ENCODE results near the gene TIAM2. TPM values are rescaled to one million over a fixed set of nuclear protein-coding genes. Genes with fewer than 3 reads are reported as not detected.

Gene TIAM2
- total RNA-seq, 2 experiments from 2014 or later: 10.6 to 11.0 TPM

DNA sequence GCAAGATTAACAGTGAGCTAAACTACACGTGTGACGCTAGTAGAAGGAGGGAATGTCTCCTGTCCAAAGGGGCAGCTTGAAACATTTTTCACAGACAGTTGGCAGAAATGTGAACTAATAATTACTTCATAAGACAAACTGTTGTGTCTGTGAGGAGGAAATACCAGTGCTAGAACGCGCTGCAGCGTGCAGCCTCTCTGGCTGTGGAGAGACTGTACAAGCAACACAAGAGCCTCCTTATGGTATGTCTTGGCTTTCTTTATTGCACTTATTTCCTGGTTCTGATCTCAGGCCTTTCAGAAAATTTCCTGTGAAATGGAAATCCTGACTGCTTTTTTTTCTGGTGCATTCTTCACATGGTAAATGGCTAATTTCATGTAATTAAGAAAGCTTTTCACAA is 25.3 kb upstream of the TIAM2 start:
- no peaks in the 10 kb centered on the region for H3K36me3 Mint-ChIP-seq
- no peaks in the 10 kb centered on the region for H3K4me1 Mint-ChIP-seq (ENCODE audit: low read depth)
- no peaks in the 10 kb centered on the region for H3K9me3 Mint-ChIP-seq
- DNase-seq: no peak
- intact Hi-C loops (cut with micrococcal nuclease): no loop called here
- H3K4me3 Mint-ChIP-seq: no peak overlapping the region
- H3K27ac Mint-ChIP-seq: no peak overlapping the region
- ChIA-PET POLR2A (no interaction called here), CTCF (interaction anchor here (1.2 kb wide), 1 partner anchor 42 kb away, joined by 3 read pairs; no protein-coding TSS in a partner anchor)
- H3K27me3 Mint-ChIP-seq: no peaks in the 10 kb centered on the region

DNA sequence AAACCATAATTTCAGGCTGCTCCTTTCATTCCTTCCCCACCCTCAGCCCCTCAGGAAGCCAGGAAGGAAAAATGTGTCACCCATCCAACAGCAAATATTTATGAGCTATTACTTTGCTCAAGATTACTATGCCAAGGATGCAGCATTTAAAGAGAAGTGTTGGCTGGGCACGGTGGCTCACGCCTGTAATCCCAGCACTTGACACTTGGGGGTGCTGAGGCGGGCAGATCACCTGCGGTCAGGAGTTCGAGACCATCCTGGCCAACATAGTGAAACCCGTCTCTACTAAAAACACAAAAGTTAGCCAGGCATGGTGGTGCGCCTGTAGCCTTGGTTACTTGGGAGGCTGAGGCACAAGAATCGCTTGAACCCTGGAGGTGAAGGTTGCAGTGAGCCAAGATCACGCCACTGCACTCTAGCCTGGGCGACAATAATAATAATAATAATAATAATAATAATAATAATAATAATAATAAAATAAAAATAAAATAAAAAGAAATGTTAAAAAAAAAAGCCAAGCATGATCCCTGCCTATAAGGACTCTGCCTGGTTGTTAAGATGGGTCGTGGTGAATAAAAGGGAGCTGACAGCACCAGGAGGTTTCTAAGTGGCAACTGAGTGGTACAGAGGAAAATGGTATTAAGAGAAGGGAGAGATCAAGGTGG is 20.5 kb upstream of the TIAM2 start:
- ChIA-PET CTCF (no interaction called here), POLR2A (interaction anchor here (0.7 kb wide), 1 partner anchor 13 kb away, joined by 3 read pairs; no protein-coding TSS in a partner anchor)
- DNase-seq: peak; percentile 28
- H3K27me3 Mint-ChIP-seq: no peaks in the 10 kb centered on the region
- intact Hi-C loops (cut with micrococcal nuclease): no loop called here
- H3K9me3 Mint-ChIP-seq: no peaks in the 10 kb centered on the region
- H3K4me3 Mint-ChIP-seq: no peak overlapping the region
- H3K27ac Mint-ChIP-seq: no peak overlapping the region
- no peaks in the 10 kb centered on the region for H3K4me1 Mint-ChIP-seq (ENCODE audit: low read depth)
- no peaks in the 10 kb centered on the region for H3K36me3 Mint-ChIP-seq

DNA sequence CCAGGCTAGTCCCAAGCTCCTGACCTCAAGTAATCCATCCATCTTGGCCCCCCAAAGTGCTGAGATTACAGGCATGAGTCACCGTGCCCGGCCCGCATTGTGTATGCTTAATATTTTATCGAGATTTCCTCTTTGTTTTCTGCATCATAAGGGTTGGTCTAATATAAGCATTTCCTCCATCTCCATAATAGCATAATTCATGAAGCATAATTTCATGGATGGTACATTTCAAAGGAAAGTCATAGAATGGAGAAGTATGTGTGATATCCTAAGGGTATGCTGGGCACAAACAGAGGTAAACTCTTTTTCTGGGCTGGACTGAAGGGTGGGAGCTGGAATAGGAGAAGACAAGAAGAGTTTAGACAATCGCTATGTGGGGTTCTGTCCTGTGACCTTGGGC is 17.5 kb upstream of the TIAM2 start:
- intact Hi-C loops (cut with micrococcal nuclease): no loop called here
- Mint-ChIP-seq H3K27ac (no peak overlapping the region), H3K9me3 (no peaks in the 10 kb centered on the region), H3K4me1 (ENCODE audit: low read depth) (peaks cover 11% of the 10 kb centered on the region), H3K4me3 (no peak overlapping the region), H3K27me3 (no peaks in the 10 kb centered on the region), H3K36me3 (no peaks in the 10 kb centered on the region)
- no peak for DNase-seq
- ChIA-PET CTCF (interaction anchor here (1.3 kb wide), 1 partner anchor 50 kb away, joined by 4 read pairs; no protein-coding TSS in a partner anchor), POLR2A (no interaction called here)

DNA sequence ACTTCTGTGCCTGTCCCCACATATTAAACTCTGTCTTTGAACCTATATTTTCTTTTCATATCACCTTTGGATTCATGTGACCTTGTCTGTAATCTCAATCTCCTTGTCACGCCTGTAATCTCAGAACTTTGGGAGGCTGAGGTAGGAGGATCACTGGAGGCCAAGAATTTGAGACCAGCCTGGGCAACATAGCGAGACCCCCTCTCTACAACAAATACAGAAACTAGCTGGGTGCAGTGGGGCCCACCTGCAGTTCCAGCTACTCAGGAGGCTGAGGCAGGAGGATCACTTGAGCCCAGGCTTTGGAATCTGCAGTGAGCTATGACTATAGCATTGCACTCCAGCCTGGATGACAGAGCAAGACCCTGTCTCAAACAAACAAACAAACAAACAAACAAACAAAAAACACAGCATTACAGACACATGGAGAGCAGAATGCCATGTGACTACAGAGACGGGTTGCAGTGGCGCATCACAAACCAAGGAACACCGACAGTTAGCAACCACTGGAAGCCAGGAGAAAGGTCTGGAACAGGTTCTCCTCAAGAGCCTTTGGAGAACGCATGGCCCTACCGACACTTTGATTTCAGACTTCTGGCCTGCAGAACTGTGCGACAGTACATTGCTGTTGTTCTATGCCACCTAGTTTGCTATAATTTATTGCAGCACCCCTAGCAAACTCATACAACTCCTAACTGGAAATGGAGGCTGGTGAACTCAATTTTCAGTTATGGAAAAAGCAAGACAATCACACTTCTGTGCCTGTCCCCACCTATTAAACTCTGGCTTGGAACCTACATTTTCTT is 14.6 kb upstream of the TIAM2 start:
- POLR2A ChIA-PET: no interaction called here
- CTCF ChIA-PET: no interaction called here
- Mint-ChIP-seq H3K36me3 (no peaks in the 10 kb centered on the region), H3K9me3 (no peaks in the 10 kb centered on the region), H3K27me3 (no peaks in the 10 kb centered on the region), H3K4me1 (ENCODE audit: low read depth) (peaks cover 11% of the 10 kb centered on the region), H3K27ac (no peak overlapping the region), H3K4me3 (no peak overlapping the region)
- no peak for DNase-seq
- intact Hi-C loops (cut with micrococcal nuclease): no loop called here

DNA sequence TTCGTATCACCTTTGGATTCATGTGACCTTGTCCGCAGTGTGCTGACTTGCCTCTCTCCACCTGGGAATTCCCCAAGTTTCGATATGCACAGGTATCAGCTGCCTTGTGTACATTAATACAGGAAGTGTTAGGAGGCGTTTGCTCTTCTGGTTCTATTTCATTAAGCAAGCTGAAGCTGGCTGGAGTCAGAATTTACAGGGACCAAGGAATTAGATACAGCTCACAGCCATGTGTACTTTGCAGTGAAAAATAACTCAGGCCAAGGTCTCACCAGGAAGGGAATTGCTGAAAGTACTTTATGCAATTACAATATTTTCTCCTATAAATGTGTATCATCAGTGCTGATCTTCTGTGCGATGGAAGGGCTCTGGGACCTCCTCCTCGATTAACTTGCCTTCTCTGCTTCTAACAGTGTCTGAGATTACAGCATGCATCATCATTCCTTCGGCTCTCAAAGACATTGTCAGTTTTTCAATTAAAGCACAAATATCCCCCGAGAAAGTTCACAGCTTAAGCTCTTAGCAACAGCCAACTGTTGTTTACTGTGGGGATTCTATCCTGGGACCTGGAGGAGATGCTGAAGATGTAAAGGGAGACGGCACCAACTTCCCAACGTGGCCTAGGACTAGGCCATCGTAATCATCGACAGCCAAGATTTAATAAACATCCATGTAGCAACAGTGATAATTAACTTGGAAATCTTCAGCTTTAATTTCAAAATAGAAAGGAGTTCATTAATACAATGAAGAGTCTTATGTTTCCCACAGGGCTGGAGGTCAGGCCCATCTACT is 13.8 kb upstream of the TIAM2 start:
- peaks cover 11% of the 10 kb centered on the region for H3K4me1 Mint-ChIP-seq (ENCODE audit: low read depth)
- CTCF ChIA-PET: interaction anchor here (0.8 to 1.2 kb wide), 2 partner anchors 53 to 196 kb away, joined by 3 read pairs; no protein-coding TSS in a partner anchor
- no peaks in the 10 kb centered on the region for H3K9me3 Mint-ChIP-seq
- H3K36me3 Mint-ChIP-seq: no peaks in the 10 kb centered on the region
- no peak overlapping the region for H3K4me3 Mint-ChIP-seq
- H3K27me3 Mint-ChIP-seq: no peaks in the 10 kb centered on the region
- intact Hi-C loops (cut with micrococcal nuclease): no loop called here
- no peak overlapping the region for H3K27ac Mint-ChIP-seq
- DNase-seq: peak; percentile 27
- POLR2A ChIA-PET: interaction anchor here (0.5 kb wide), 1 partner anchor 1981 kb away, joined by 4 read pairs; no protein-coding TSS in a partner anchor

DNA sequence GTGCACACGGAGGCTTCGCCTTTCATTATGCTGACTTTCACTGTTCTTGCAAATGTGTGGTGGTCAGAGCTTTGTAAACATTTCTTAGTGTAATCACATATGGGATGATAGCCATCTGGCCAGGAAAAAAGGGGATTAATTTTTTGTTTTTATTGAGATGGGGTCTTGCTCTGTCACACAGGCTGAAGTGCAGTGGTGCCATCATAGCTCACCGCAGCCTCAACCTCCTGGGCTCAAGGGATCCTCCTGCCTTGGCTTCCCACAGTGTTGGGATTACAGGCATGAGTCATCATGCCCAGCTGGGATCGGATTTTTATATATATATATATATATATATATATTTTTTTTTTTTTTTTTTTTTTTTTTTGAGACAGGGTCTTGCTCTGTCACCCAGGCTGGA is 11.0 kb upstream of the TIAM2 start:
- H3K4me3 Mint-ChIP-seq: no peak overlapping the region
- H3K4me1 Mint-ChIP-seq (ENCODE audit: low read depth): peaks cover 11% of the 10 kb centered on the region
- H3K9me3 Mint-ChIP-seq: peaks cover 5% of the 10 kb centered on the region
- ChIA-PET CTCF (interaction anchor here (0.6 kb wide), 1 partner anchor 25 kb away, joined by 3 read pairs; no protein-coding TSS in a partner anchor), POLR2A (no interaction called here)
- intact Hi-C loops (cut with micrococcal nuclease): no loop called here
- H3K36me3 Mint-ChIP-seq: peaks cover 3% of the 10 kb centered on the region
- no peak overlapping the region for H3K27ac Mint-ChIP-seq
- H3K27me3 Mint-ChIP-seq: no peaks in the 10 kb centered on the region
- no peak for DNase-seq

DNA sequence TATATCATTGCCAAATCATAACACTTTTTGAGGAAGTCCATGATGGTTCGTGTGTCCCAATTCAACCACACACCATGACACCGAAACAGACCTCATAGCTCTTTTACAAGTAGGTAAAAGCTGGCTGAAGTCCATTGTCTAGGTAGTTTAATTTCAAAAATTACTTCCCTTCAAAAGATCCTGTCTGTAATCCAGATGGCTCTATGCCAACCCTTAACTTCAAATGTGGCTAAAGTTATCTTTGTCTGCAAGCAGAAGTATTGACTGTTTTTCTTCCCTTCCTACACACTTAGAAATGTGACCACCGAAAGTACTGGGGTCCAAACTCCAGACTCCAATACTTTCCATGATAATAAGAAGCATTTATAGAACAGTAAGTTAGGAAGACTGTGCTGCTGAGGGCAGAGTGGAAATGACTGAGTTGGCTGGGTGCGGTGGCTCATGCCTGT is 8.3 kb upstream of the TIAM2 start:
- H3K27ac Mint-ChIP-seq: no peak overlapping the region
- H3K9me3 Mint-ChIP-seq: peaks cover 5% of the 10 kb centered on the region
- H3K4me1 Mint-ChIP-seq (ENCODE audit: low read depth): no peaks in the 10 kb centered on the region
- no peaks in the 10 kb centered on the region for H3K27me3 Mint-ChIP-seq
- intact Hi-C loops (cut with micrococcal nuclease): no loop called here
- ChIA-PET POLR2A (no interaction called here), CTCF (interaction anchor here (0.6 to 1.3 kb wide), 2 partner anchors 15 to 59 kb away, joined by 3 read pairs; no protein-coding TSS in a partner anchor)
- peaks cover 3% of the 10 kb centered on the region for H3K36me3 Mint-ChIP-seq
- DNase-seq: no peak
- no peak overlapping the region for H3K4me3 Mint-ChIP-seq

DNA sequence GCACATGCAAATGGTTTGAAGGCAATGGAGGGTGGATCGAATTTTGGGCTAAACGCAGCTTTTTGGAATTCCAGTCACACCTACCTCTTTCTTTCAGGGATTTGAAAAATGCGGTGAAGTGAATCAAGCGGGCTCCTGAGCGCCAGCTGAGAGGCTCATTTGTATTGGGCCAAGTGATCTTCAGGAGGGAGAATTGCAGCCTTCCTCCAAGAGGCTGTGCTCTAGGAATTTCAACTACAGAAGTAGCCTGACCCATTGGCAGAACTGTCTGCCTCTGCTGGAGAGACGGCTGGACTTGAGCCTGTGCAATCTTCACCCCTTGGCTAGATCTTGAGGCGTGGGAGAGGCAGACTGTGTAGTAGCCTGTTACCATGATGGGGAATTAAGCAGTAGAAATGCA is 5.7 kb upstream of the TIAM2 start:
- no peak for DNase-seq
- H3K4me3 Mint-ChIP-seq: no peak overlapping the region
- POLR2A ChIA-PET: no interaction called here
- H3K27ac Mint-ChIP-seq: no peak overlapping the region
- peaks cover 3% of the 10 kb centered on the region for H3K36me3 Mint-ChIP-seq
- CTCF ChIA-PET: no interaction called here
- no peaks in the 10 kb centered on the region for H3K27me3 Mint-ChIP-seq
- H3K9me3 Mint-ChIP-seq: peaks cover 5% of the 10 kb centered on the region
- intact Hi-C loops (cut with micrococcal nuclease): no loop called here
- H3K4me1 Mint-ChIP-seq (ENCODE audit: low read depth): no peaks in the 10 kb centered on the region

DNA sequence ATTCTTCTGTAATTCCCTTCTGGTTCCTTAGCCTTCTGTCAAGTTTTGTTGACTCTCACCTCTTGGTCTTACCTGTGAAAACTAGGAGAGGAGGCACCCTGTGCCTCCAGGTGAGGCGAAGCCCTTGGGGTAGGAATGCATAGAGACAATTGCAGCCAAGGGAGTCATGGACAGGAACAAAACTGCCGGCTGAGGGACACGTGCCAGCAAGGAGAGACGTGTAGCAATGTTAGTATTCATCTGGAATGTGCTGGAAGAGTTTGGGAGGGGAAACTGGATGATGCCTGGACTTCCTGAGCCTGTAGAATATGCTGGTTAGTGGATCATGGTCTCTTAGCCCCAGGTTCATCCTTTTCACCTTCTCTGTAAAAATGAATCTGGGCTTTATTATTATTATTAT is 3.9 kb upstream of the TIAM2 start:
- no peak overlapping the region for H3K27ac Mint-ChIP-seq
- H3K27me3 Mint-ChIP-seq: peaks cover 4% of the 10 kb centered on the region
- H3K36me3 Mint-ChIP-seq: peaks cover 3% of the 10 kb centered on the region
- peaks cover 3% of the 10 kb centered on the region for H3K4me1 Mint-ChIP-seq (ENCODE audit: low read depth)
- H3K4me3 Mint-ChIP-seq: no peak overlapping the region
- ChIA-PET CTCF (no interaction called here), POLR2A (no interaction called here)
- intact Hi-C loops (cut with micrococcal nuclease): no loop called here
- no peak for DNase-seq
- H3K9me3 Mint-ChIP-seq: peaks cover 5% of the 10 kb centered on the region

DNA sequence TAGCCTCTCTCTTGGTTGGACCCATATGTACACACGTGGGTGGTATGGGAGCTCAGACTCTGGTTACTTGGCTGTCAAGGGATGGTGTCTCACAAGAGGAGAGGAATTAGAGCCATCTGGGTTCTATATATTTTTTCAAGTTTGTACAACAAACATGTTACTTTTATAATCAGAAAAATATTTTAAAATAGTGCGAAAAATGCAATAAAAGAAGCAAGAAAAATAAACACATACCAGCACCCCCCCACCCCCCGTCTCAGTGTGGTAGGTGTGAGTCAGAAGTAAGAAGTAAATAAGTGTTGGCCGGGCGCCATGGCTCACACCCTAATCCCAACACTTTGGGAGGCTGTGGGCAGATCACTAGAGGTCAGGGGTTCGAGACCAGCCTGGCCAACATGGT is 2.1 kb upstream of the TIAM2 start:
- ChIA-PET CTCF (no interaction called here), POLR2A (no interaction called here)

DNA sequence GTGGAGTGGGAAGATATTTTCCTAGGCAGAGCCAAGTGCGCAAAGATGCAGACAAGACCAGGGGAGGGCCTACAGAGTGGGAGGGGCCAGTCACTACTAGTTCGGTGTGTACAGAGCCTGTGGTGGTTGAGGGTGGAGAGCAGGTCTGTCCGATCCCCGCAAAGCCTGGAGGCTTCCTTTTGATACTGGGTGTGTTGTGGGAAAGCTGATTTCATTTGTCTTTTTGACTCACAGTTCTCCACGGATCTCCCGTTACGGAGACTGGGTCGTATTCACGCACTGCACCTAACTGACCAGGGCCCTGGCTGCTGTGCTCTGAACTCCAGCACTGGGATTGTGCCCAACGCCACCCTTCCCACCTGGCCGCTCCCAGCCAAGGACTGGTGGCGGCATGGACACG is 1.4 kb upstream of the TIAM2 start:
- Mint-ChIP-seq H3K4me1 (ENCODE audit: low read depth) (peaks cover 10% of the 10 kb centered on the region), H3K9me3 (no peaks in the 10 kb centered on the region), H3K27ac (no peak overlapping the region), H3K36me3 (peaks cover 3% of the 10 kb centered on the region), H3K4me3 (no peak overlapping the region), H3K27me3 (peaks cover 22% of the 10 kb centered on the region)
- ChIA-PET CTCF (no interaction called here), POLR2A (no interaction called here)
- intact Hi-C loops (cut with micrococcal nuclease): no loop called here
- no peak for DNase-seq

More for the DNA sequence above, 2.1 kb upstream of the TIAM2 start:
- Mint-ChIP-seq H3K27ac (no peak overlapping the region), H3K4me3 (no peak overlapping the region), H3K4me1 (ENCODE audit: low read depth) (peaks cover 10% of the 10 kb centered on the region), H3K27me3 (peaks cover 19% of the 10 kb centered on the region), H3K9me3 (peaks cover 5% of the 10 kb centered on the region), H3K36me3 (peaks cover 3% of the 10 kb centered on the region)
- DNase-seq: no peak
- intact Hi-C loops (cut with micrococcal nuclease): no loop called here

DNA sequence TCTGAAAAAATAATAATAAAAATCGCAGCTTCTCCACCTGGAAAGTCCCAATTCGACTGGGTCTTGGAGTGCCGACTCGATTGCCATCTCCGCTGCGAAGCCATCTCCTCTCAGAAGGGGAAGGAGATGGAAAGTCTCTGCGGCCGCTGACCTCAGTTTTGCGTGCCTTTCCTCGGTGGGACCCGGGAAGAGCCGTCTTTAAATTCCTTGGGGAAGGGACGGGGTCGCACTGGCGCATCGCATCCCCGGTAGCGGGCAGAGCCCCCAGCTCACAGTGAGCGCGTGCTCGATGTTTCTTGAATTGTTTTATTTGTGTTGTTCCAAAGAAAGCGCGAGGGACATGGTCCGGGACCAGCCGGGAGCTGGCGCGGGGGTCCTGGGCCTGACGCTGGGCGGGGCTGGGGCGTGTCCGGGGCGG is 270 bp upstream of the TIAM2 start:
- intact Hi-C loops (cut with micrococcal nuclease): no loop called here
- Mint-ChIP-seq H3K27ac (no peak overlapping the region), H3K4me3 (peak overlapping the region; percentile 59), H3K9me3 (no peaks in the 10 kb centered on the region), H3K27me3 (peaks cover 22% of the 10 kb centered on the region), H3K4me1 (ENCODE audit: low read depth) (peaks cover 10% of the 10 kb centered on the region), H3K36me3 (no peaks in the 10 kb centered on the region)
- ChIA-PET CTCF (interaction anchor here (0.8 kb wide), 1 partner anchor 66 kb away, joined by 3 read pairs; no protein-coding TSS in a partner anchor), POLR2A (no interaction called here)
- no peak for DNase-seq

Data from activated CD4-positive, alpha-beta memory T cell treated with anti-CD3 and anti-CD28 coated beads for 36 hours (primary cell).